HG03103 (cell line): ENCODE measurements around the gene ABHD3.
A peak's percentile ranks its signal among the peaks of the same experiment; 100 is the strongest.
"Not testable (repeated sequence)": the region's sequence is repeated elsewhere in the genome, so short reads cannot be mapped to it uniquely, and the experiment has no call there.

ENCODE experiments used
- ATAC-seq: cut with Tn5 transposase; IDR thresholded peaks from one replicate; pipeline ENCODE4 v1.9.1; 2021; ENCODE audit warnings: low read depth; ENCODE audit not compliant: unreplicated experiment

Gene ABHD3

GRCh38 chr18:21706386-21706865 lies 1.9 kb upstream of the ABHD3 start:
- no peak for ATAC-seq

DNA sequence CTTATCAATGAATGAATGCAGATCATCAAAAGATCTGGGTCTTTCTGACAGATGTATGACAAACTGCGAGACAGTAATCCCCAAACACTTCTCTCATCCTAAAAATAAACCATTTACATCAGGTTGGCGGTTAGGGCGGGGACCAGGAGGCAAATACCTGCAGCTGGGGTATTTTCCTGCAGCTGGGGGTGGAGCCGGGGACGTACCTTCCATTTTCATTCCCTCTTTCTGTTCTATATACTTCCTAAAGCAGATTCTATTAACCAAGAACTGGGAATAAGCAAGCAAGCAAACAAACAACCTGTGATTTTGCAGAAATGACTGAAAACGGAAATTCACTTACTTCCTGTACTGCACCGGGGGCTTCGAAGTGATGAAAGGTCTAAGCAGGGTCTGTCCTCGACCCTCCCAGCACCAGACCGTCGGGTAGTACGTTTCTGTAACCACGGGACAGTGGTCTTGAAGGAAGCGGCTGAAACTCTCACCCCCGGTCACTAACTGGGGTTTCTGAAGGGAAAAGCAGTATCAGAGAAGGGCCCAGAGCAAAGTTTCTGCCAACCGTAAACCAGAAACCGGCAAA lies 1.2 kb downstream of the ABHD3 start:
- no peak for ATAC-seq

- ATAC-seq: no peak
These were observed 2.0 kb downstream of the ABHD3 start for GRCh38 chr18:21702602-21703001.

DNA sequence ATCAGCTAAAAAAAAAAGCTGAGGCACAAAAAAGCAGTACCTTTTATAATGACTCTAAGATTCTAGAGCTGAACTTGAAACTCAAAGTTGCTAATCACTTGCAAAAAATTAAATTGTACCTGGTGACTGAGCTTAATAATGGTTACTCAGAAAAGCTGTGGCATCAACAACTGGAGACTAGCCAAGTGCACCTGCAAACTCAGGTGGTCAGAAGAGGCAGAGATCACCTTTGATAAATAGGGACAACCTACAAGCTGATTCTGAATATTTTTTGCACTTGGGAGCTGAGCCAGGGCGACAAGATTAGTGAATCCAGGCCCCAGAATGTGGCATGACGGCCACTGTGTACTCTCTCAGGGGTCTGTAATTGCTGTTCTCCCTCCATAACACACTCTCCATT lies 3.0 kb downstream of the ABHD3 start:
- no peak for ATAC-seq

DNA sequence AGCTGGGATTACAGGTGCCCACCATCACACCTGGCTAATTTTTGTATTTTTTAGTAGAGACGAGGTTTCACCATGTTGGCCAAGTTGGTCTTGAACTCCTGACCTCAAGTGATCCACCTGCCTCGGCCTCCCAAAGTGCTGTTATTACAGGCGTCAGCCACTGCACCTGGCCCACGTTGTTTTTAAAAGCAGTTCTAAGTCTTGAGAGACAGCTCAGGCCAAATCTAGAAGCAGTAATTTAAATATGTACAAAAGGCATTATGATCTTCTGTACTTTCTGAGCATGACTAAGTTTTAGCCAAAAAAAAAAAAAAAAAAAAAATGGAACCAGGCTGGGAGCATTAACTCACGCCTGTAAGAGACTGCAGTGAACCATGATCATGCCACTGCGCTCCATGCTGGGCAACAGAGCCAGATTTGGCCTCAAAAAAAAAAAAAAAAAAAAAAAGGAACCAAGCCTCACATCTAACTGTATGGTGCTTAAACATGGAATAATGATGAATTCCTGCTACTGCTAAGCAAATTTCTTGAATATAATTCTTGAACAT lies 4.0 kb downstream of the ABHD3 start:
- ATAC-seq: no peak

- ATAC-seq: no peak
These were observed 11.3 kb downstream of the ABHD3 start for GRCh38 chr18:21693322-21693721.

DNA sequence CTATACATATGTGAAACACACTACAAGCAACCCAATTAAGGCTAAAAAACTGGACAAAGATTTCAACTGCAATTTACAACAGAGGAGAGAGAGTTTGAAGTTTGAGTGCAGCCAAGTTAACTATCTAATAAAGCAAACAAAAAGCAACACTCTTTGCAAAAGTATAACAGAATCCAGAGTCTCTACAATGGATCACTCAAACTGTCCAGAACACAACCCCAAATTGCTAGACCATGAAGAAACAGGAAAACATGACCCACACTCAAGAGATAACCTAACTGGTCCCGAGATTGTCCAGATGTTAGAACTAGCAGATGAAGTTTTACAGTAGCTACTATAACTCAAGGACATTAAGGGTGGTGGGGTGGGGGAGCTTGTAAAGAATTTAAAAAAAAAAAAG lies 14.8 kb downstream of the ABHD3 start:
- no peak for ATAC-seq

DNA sequence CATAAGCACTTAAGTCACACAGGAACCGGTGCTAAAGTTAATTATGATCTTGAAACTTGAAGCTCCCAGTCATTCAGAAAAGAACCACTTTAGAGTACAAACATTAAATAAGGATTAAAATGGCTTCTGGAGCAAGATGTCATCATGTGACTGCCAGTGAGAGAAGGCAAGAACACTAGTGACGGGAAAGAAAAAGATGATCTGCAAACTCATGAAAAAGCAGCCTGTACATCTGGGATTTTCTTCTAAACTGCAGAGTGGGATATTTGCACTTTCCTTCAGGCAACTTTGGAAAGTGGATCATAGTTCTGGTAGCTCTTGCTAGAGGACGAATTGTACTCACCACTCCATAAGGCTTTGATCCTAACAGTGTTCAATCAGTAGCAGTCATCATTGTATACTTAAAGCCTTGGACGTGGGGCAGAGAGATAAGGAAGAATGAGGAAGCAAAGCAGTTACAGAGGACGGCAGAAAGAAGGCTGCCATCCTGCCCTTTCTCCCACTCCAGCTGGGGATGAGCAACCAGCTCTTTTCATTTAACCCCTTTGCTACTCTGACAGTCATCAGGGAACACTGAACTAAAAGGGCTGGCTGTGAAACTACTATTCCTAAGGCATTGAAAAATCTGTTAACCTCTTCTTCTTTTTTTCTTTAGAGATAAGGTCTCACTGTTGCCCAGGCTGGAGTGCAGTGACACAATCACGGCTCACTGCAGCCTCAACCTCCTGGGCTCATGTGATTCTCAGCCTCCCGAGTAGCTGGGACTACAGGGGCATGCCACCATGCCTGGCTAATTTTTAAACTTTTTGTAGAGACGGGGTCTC lies 18.1 kb downstream of the ABHD3 start:
- no peak for ATAC-seq

DNA sequence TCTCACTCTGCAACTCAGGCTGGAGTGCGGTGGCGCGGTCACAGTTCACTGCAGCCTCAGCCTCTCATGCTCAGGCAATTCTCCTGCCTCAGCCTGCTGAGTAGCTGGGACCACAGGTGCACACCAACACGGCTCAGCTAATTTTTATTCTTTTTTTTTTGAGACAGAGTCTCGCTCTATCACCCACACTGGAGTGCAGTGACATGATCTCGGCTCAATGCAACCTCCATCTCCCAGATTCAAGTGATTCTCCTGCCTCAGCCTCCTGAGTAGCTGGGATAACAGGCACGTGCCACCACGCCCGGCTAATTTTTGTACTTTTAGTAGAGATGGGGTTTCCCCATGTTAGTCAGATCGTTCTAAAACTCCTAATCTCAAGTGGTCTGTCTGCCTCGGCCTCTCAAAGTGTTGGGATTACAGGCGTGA lies 19.0 kb downstream of the ABHD3 start:
- ATAC-seq: peak; percentile 77

GRCh38 chr18:21684731-21685130 lies 19.8 kb downstream of the ABHD3 start:
- ATAC-seq: no peak

GRCh38 chr18:21682371-21683051 lies 22.1 kb downstream of the ABHD3 start:
- ATAC-seq: no peak

GRCh38 chr18:21680161-21680560 lies 24.4 kb downstream of the ABHD3 start:
- ATAC-seq: no peak

GRCh38 chr18:21678859-21679258 lies 25.7 kb downstream of the ABHD3 start:
- no peak for ATAC-seq

- ATAC-seq: not testable (repeated sequence)
These were observed 29.2 kb downstream of the ABHD3 start for GRCh38 chr18:21675354-21675753.

- no peak for ATAC-seq
These were observed 31.9 kb downstream of the ABHD3 start for GRCh38 chr18:21672521-21673267.

DNA sequence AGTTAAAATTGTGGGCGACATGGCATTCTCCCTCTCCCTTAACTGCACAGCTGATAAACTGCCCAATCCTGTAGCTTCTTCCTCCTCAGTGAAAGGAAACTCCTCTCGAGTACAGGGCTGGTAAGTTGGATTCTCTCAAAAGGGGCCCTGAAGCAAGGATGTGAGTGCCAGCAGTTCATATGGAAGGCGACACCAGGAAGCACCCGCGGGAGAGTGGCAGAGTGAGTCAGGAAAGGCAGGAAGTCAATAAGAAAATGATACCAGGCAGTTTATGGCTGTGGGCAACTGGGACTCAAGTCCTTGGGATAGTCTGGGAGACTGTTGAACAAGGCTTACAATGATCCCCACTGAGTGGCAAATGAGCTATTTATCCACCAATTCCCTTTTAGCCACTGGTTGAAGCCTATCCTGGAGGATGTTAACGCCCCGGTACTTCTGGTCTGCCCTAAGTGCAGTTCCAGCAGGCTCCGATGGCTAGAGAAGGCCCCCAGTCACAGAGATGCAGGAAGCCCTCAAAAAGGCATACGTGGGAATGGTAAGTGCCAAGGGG lies 34.8 kb downstream of the ABHD3 start:
- no peak for ATAC-seq

DNA sequence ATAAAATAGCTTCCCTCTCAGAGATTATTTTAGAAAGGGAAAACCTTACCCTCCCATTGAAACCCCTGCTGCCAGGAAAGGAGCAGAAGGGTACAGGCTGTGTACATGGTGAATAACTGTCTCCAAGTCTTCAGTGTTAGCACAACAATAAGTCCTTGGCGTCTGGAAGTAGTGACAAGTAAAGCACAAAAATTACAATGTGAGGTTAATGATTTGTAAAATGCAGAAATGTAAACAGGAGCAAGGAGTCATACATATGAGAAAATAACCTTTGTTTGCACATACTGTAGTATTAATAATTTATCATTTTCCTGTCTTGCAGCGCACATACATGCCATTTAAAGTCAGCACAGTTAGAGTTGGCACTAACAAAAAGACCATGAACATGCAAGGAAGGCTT lies 40.5 kb downstream of the ABHD3 start:
- ATAC-seq: no peak

DNA sequence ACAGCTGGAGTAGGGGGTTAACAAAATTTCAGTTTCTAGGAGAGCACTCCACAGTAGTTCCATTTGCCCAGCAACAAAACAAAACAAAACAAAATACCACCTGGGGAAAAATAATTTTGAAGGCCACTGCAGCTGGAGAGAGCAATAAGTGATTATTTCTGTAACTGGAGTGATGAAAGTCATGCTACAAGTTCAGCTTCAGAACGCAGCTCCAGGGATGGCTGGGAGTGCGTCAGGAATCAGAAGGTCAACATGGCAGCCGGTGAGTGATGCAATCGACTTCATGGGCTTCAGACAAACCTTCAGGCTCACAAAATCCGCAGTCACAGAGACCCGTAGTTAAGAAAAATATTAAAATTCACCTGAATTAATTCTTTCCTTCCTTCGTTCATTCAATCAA lies 41.0 kb downstream of the ABHD3 start:
- no peak for ATAC-seq

GRCh38 chr18:21662581-21662980 lies 42.0 kb downstream of the ABHD3 start:
- no peak for ATAC-seq

DNA sequence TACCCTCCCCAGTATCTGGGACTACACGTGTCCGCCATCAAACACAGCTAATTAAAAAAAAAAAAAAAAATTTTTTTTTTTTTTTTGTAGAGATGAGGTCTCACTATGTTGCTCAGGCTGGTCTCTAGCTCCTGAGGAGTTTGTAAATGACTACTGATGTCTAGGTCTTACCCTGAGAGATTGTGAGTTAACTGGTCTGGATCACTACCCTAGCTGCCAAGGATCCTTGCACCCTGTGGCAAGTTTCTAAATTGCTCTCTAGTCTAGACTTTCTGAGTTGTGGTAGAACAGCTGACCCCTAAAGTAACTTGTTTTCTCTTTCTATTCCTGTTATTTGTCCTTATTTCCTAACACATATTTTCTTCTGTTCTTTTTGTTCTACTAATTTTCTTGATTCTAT lies 44.5 kb downstream of the ABHD3 start:
- ATAC-seq: no peak
